ENCODE results near the gene MAP4K4. TPM values are rescaled to one million over a fixed set of nuclear protein-coding genes. Genes with fewer than 3 reads are reported as not detected.

Gene MAP4K4
- total RNA-seq, 1 donor from 2014 or later: 232 TPM

- Mint-ChIP-seq H3K4me3 (no peak overlapping the region), H3K27ac (peak overlapping the region; percentile 18), H3K4me1 (peaks cover 96% of the 10 kb centered on the region), H3K36me3 (ENCODE audit: low read depth) (peaks cover 2% of the 10 kb centered on the region), H3K27me3 (no peaks in the 10 kb centered on the region), H3K9me3 (no peaks in the 10 kb centered on the region)
- ChIA-PET CTCF (no interaction called here), POLR2A (interaction anchor here (1.8 kb wide), 1 partner anchor 62 kb away, joined by 4 read pairs; no protein-coding TSS in a partner anchor)
- intact Hi-C loops (cut with micrococcal nuclease): no loop called here
- no peak for TF ChIP-seq CTCF (IDR thresholded peaks at IDR 0.05)
- DNase-seq: no peak
- no peak for ATAC-seq (ENCODE audit: low read depth)
Measured at GRCh38 chr2:101779190-101779589, 81.7 kb downstream of the MAP4K4 start.

- H3K4me3 Mint-ChIP-seq: no peak overlapping the region
- intact Hi-C loops (cut with micrococcal nuclease): loop anchor here (2.0 kb wide), 1 partner anchor 17 kb away; no protein-coding TSS in a partner anchor
- ChIA-PET POLR2A (interaction anchor here (1.0 to 1.8 kb wide), 2 partner anchors 43 to 63 kb away, joined by 4 read pairs; no protein-coding TSS in a partner anchor), CTCF (no interaction called here)
- ATAC-seq (ENCODE audit: low read depth) (no peak), DNase-seq (no peak)
- peak overlapping the region; percentile 68 for H3K27ac Mint-ChIP-seq
- no peaks in the 10 kb centered on the region for H3K9me3 Mint-ChIP-seq
- H3K4me1 Mint-ChIP-seq: peaks cover 94% of the 10 kb centered on the region
- no peak for TF ChIP-seq CTCF (IDR thresholded peaks at IDR 0.05)
- peaks cover 2% of the 10 kb centered on the region for H3K36me3 Mint-ChIP-seq (ENCODE audit: low read depth)
- H3K27me3 Mint-ChIP-seq: no peaks in the 10 kb centered on the region
Measured at GRCh38 chr2:101779656-101780055, 82.1 kb downstream of the MAP4K4 start.

- Mint-ChIP-seq H3K4me3 (peak overlapping the region; percentile 69), H3K27ac (peak overlapping the region; percentile 87), H3K9me3 (no peaks in the 10 kb centered on the region), H3K36me3 (ENCODE audit: low read depth) (peaks cover 2% of the 10 kb centered on the region), H3K4me1 (peaks cover 95% of the 10 kb centered on the region), H3K27me3 (no peaks in the 10 kb centered on the region)
- no peak for TF ChIP-seq CTCF (IDR thresholded peaks at IDR 0.05)
- DNase-seq (no peak), ATAC-seq (ENCODE audit: low read depth) (peak; percentile 89)
- CTCF ChIA-PET: interaction anchor here (1.3 kb wide), 1 partner anchor 11 kb away, joined by 5 read pairs; no protein-coding TSS in a partner anchor
- POLR2A ChIA-PET: interaction anchor here (0.6 to 2.3 kb wide), 6 partner anchors 12 to 130 kb away, joined by 3 to 8 read pairs (median 5); no protein-coding TSS in a partner anchor
- intact Hi-C loops (cut with micrococcal nuclease): loop anchor here (1.0 to 2.0 kb wide), 3 partner anchors 11 to 23 kb away; no protein-coding TSS in a partner anchor
Measured at GRCh38 chr2:101781326-101781725, 83.8 kb downstream of the MAP4K4 start.

- intact Hi-C loops (cut with micrococcal nuclease): loop anchor here (1.0 to 2.0 kb wide), 3 partner anchors 12 to 24 kb away; no protein-coding TSS in a partner anchor
- ChIA-PET POLR2A (interaction anchor here (0.6 to 2.3 kb wide), 7 partner anchors 14 to 130 kb away, joined by 3 to 8 read pairs (median 5); partner anchors contain the start of gene MAP4K4), CTCF (interaction anchor here (1.2 to 1.4 kb wide), 3 partner anchors 11 to 77 kb away, joined by 3 to 5 read pairs (median 4); no protein-coding TSS in a partner anchor)
- no peaks in the 10 kb centered on the region for H3K27me3 Mint-ChIP-seq
- H3K27ac Mint-ChIP-seq: peak overlapping the region; percentile 87
- no peaks in the 10 kb centered on the region for H3K9me3 Mint-ChIP-seq
- H3K4me3 Mint-ChIP-seq: peak overlapping the region; percentile 69
- no peak for DNase-seq
- TF ChIP-seq CTCF (IDR thresholded peaks at IDR 0.05): no peak
- H3K4me1 Mint-ChIP-seq: peaks cover 98% of the 10 kb centered on the region
- peak; percentile 45 for ATAC-seq (ENCODE audit: low read depth)
- peaks cover 2% of the 10 kb centered on the region for H3K36me3 Mint-ChIP-seq (ENCODE audit: low read depth)
Measured at GRCh38 chr2:101781791-101782426, 84.4 kb downstream of the MAP4K4 start.

- Mint-ChIP-seq H3K27ac (peak overlapping the region; percentile 87), H3K9me3 (no peaks in the 10 kb centered on the region), H3K36me3 (ENCODE audit: low read depth) (peaks cover 2% of the 10 kb centered on the region), H3K27me3 (no peaks in the 10 kb centered on the region), H3K4me3 (peak overlapping the region; percentile 69), H3K4me1 (peaks cover 98% of the 10 kb centered on the region)
- TF ChIP-seq CTCF (IDR thresholded peaks at IDR 0.05): no peak
- ChIA-PET POLR2A (interaction anchor here (0.9 to 2.3 kb wide), 6 partner anchors 12 to 85 kb away, joined by 3 to 8 read pairs (median 5); partner anchors contain the start of gene MAP4K4), CTCF (interaction anchor here (1.2 to 1.4 kb wide), 3 partner anchors 12 to 78 kb away, joined by 3 to 5 read pairs (median 4); no protein-coding TSS in a partner anchor)
- DNase-seq (no peak), ATAC-seq (ENCODE audit: low read depth) (no peak)
- intact Hi-C loops (cut with micrococcal nuclease): no loop called here
Measured at GRCh38 chr2:101782427-101782792, 84.9 kb downstream of the MAP4K4 start.
